SH-SY5Y (cell line): Measurements from ENCODE around the gene LY9.

ENCODE experiments used
- GATA2 ChIP-seq: IDR thresholded peaks from 2 replicates; pipeline ENCODE4 v1.6.1; 2011; ENCODE audit warnings: mild to moderate bottlenecking, low read depth, low read length
- GATA3 ChIP-seq: IDR thresholded peaks from 2 replicates; pipeline ENCODE4 v1.6.1; 2011; ENCODE audit warnings: low read depth, mild to moderate bottlenecking, low read length, moderate library complexity

The LY9 gene

DNA sequence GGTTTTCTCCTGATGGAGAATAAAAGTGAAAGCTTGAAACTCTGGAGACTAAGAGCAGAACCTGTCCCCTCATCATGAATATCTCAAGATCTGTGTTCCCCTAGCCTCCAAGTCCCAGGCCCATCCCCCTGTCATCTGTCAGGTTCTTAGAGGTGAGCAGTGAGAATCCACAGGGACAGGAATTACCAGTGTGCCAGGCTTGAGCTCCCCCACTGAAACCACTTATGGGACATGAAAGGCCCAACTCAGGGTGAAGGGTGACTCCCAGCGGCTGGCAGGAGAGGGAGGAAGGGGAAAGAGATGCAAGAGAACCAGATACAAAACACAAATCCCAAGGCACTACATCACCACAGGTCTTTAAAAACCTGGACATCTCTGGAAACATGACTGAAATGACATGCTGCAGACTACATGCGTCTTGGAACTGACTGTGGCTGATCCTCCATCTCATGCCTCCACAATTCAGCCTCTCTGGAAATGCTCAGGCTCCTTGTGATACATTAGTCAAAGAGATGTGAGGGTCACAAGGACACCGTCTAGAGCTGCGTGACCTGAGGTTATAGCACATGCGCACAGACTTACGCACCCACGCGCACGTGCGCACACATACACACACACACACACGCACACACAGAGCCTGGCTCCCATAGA is 6.8 kb upstream of the LY9 start:
- TF ChIP-seq GATA2, result no peak
- TF ChIP-seq GATA3, result no peak

DNA sequence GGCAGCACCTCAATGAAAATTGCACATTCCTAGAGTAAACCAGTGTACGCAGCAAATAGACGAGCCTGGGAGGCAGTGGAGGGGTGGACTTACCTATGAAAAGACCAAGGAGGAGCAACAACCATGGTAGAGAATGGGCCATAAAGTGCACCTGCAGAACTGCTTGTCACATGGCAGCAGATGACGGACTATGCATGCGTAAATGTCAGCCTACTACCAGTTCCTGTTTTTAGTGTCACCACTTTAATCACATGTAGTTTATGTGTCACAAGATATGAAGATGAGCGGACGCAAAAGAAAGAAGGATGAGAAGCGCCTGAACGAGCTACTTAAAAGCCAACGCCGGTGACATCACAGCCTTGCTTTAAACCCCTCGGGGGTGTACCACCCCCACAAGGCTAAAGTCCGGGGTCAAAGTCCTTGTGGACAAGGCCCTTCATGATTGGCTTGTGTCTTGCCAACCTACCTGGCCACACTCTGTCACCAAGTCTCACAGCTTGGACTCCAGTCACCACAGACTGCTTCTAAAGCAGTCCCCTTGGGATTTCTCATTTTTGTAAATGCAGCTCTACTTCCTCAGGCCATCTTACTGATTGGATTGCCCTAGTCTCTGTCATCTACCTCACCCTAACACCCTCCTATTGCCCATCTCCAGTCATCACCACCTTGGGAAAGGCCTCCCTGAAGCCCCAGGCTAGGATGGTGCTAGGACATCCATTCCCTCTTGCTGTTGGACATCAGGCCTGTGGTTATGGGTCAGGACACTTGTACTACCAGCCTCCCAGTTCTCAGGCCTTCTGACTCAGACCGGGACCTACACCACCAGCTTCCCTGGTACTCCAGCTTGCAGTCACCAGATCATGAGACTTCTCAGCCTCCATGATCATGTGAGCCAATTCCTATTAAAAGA is 6.0 kb upstream of the LY9 start:
- no peak for TF ChIP-seq GATA3
- no peak for TF ChIP-seq GATA2

GRCh38 chr1:160794376-160794775 is 1.6 kb upstream of the LY9 start:
- TF ChIP-seq GATA2 (no peak), GATA3 (no peak)

DNA sequence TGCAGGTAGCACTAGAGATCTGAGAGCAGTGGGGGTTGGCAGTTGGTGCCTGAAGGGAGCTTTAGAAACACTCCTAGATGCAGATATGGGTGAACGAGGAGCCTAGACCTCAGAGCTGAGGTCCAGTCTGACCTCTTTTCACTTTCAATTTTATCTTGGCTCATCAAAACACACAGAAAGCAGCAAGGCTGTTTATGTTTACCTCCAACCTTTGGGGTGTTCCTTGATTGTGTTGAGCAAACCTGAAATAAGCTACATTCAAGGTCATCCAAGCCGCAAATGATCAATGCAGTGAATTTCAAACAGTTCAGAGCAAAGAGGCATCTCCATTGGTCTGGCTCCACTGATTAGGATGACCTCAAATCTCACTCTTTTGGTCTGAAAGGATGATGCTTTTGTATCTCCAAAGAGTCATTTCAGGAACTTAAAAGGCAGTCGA is 1.3 kb downstream of the LY9 start:
- TF ChIP-seq GATA2 (no peak), GATA3 (no peak)

- TF ChIP-seq GATA3, result no peak
- TF ChIP-seq GATA2, result no peak
Measured at GRCh38 chr1:160797861-160798273, 1.9 kb downstream of the LY9 start.

GRCh38 chr1:160798439-160798838 is 2.5 kb downstream of the LY9 start:
- TF ChIP-seq GATA2, result no peak
- no peak for TF ChIP-seq GATA3

- TF ChIP-seq GATA2 (no peak), GATA3 (no peak)
Measured at GRCh38 chr1:160799641-160800040, 3.7 kb downstream of the LY9 start.

- TF ChIP-seq GATA3 (no peak), GATA2 (no peak)
Measured at GRCh38 chr1:160800142-160800541, 4.2 kb downstream of the LY9 start.

DNA sequence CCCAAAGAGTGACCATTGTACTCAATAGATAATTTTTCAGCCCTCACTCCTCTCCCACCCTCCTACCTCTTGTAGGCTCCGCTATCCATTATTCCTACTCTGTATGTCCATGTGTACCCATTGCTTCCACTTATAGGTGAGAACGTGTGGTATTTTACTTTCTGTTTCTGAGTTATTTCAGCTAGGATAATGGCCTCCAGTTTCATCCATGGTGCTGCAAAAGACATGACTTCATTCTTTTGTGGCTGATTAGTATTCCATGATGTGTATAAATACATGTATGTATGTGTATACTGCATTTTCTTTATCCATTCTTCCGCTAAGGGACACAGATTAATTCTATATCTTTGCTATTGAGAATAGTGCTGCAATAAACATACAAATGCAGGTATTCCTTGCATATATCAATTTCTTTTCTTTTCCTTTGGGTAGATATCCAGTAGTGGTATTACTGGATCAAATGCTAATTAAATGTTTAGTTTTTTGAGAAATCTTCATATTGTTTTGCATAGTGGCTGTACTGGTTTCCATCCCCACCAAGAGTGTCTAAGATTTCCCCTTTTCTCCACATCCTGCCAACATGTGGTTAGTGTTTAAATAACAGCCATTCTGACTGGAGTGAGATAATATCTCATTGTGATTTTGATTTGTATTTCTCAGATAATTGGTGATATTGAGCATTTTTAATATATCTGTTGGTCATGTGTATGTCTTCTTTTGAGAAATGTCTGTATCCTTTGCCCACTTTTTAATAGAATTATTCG is 4.9 kb downstream of the LY9 start:
- no peak for TF ChIP-seq GATA3
- TF ChIP-seq GATA2, result no peak

- TF ChIP-seq GATA2, result no peak
- no peak for TF ChIP-seq GATA3
Measured at GRCh38 chr1:160801836-160802580, 6.0 kb downstream of the LY9 start.

GRCh38 chr1:160806109-160806665 is 10.2 kb downstream of the LY9 start:
- no peak for TF ChIP-seq GATA2
- TF ChIP-seq GATA3, result no peak

GRCh38 chr1:160806784-160807183 is 10.8 kb downstream of the LY9 start:
- TF ChIP-seq GATA2 (no peak), GATA3 (no peak)

GRCh38 chr1:160807247-160807646 is 11.3 kb downstream of the LY9 start:
- no peak for TF ChIP-seq GATA3
- no peak for TF ChIP-seq GATA2
